ENCODE measurements around the gene FBXO41.

Gene FBXO41

DNA sequence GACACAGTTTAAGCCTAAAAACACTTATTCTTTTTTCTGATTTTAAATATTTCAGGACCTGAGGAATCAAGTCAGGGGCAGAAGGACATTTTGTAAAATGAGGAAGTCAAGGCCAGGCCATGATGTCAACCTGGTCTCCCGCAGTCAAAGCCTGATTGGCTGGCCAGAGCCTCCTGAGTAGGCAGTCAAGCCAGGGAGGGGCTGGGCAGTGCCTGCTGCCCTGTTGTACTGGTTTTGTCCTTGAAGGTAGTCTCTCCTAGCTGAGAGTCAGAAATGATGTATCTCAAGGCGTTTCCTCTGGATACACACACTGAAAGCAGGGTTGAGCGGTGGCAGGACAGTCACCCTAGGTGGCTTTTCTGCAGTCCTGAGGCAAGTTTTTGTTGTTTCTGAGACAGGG, 30.4 kb downstream of the FBXO41 start:
- TF ChIP-seq, protein P1, sequence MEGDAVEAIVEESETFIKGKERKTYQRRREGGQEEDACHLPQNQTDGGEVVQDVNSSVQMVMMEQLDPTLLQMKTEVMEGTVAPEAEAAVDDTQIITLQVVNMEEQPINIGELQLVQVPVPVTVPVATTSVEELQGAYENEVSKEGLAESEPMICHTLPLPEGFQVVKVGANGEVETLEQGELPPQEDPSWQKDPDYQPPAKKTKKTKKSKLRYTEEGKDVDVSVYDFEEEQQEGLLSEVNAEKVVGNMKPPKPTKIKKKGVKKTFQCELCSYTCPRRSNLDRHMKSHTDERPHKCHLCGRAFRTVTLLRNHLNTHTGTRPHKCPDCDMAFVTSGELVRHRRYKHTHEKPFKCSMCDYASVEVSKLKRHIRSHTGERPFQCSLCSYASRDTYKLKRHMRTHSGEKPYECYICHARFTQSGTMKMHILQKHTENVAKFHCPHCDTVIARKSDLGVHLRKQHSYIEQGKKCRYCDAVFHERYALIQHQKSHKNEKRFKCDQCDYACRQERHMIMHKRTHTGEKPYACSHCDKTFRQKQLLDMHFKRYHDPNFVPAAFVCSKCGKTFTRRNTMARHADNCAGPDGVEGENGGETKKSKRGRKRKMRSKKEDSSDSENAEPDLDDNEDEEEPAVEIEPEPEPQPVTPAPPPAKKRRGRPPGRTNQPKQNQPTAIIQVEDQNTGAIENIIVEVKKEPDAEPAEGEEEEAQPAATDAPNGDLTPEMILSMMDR (IDR thresholded peaks at IDR 0.05; ENCODE audit: insufficient read depth, low read depth, low read length, missing control alignments), result no peak
- no peak for DNase-seq (ENCODE audit: low read depth)
- H3K4me3 ChIP-seq (ENCODE audit: low read depth, low read length), result no peak overlapping the region

DNA sequence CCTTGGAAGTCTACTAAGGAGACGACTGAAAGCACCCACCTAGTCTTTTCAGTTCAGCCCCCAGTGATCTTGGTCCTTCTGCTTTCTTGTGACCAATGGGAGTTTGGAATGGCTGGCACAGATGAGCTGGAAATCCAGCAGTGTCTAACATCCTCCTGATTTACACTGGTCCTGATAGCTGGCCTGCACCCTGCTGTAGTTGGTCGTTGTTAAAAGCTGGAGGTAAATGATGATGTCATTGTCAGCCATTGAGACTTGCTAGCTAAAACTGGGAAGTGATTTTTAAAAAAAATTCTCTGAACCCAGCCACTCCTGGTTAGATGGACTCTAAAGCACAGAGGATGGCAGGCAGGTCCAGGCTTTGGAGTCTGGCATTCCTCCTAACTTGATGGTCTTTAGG, 30.9 kb downstream of the FBXO41 start:
- TF ChIP-seq, protein P1 (IDR thresholded peaks at IDR 0.05; ENCODE audit: insufficient read depth, low read depth, low read length, missing control alignments), result no peak
- no peak overlapping the region for H3K4me3 ChIP-seq (ENCODE audit: low read depth, low read length)
- DNase-seq (ENCODE audit: low read depth), result no peak

DNA sequence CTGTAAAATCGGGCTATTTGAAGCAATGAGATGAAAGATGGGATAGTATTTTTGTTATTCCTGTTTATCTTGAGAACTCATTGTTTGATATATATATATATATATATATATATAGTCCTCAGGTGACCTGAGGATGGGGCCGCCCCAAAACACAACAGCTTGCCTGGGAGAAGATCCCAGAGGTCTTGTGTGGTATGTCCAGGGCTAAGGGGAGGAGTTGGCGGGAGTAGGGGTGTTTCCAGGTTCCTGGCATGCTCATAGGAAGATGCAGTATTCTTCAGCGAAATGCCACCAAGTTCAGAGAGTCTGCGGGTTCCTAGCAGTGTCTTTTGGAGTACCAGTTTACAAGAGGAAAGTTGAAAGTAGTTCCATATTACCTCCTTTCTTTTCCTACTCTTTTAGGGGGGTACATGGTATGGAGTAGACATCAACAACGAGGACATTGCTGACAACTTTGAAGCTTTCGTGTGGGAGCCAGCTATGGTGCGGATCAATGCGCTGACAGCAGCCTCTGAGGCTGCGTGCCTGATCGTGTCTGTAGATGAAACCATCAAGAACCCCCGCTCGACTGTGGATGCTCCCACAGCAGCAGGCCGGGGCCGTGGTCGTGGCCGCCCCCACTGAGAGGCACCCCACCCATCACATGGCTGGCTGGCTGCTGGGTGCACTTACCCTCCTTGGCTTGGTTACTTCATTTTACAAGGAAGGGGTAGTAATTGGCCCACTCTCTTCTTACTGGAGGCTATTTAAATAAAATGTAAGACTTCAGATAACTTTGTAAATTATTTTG, 31.8 kb downstream of the FBXO41 start:
- no peak overlapping the region for H3K4me3 ChIP-seq (ENCODE audit: low read depth, low read length)
- TF ChIP-seq, protein P1 (IDR thresholded peaks at IDR 0.05; ENCODE audit: insufficient read depth, low read depth, low read length, missing control alignments), result no peak
- no peak for DNase-seq (ENCODE audit: low read depth)

DNA sequence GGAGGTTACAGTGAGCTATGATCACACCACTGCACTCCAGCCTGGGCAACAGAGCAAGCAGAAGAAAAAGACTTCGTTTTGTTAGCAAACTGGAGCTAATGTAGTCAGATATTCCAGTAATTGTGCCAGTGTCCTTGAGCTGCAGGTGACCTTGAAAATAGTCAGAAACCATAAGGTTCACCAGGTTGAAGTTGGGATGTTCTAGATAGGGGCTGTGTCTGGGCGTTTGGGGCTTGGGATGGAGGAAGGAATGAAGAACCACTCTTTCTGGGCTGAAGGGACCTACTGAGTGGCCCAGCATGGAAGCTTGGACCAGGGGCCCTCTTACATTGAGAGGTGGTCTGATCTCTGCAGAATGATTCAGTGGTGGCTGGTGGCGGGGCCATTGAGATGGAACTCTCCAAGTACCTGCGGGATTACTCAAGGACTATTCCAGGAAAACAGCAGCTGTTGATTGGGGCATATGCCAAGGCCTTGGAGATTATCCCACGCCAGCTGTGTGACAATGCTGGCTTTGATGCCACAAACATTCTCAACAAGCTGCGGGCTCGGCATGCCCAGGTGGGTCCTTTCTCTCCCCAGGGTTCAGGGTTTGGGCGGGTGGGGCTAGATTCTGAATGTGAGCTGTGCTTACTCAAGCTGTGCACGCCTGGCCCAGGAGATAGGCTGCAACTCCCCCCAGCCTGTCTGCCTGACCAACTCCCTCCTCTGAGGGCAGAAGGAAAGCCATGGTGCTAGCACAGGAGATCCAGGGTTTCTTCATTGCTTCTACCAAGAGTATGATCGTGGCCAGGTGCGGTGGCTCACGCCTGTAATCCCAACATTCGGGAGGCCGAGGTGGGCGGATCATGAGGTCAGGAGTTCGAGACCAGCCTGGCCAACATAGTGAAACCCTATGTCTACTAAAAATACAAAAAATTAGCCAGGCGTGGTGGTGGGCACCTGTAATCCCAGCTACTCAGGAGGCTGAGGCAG, 33.1 kb downstream of the FBXO41 start:
- no peak for DNase-seq (ENCODE audit: low read depth)
- TF ChIP-seq, protein P1 (IDR thresholded peaks at IDR 0.05; ENCODE audit: insufficient read depth, low read depth, low read length, missing control alignments), result no peak
- no peak overlapping the region for H3K4me3 ChIP-seq (ENCODE audit: low read depth, low read length)

DNA sequence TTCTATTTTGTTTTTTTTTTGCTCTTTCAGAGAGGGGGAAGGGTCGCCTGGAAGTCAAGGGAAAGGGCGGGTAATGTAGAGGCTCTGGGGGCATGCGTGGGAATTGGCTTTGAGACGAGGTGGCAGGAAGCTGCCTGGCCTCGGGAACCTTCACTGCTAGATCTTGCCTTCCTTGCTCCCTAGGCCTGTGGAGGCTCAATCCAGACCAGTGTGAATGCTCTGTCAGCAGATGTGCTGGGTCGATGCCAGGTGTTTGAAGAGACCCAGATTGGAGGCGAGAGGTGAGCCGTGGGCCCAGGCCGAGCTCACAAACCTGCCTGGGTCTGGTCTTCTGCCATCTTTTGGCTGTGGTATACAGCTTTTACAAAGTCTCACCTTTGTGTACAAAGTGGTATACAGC, 34.6 kb downstream of the FBXO41 start:
- no peak for DNase-seq (ENCODE audit: low read depth)
- no peak overlapping the region for H3K4me3 ChIP-seq (ENCODE audit: low read depth, low read length)
- TF ChIP-seq, protein P1 (IDR thresholded peaks at IDR 0.05; ENCODE audit: insufficient read depth, low read depth, low read length, missing control alignments), result no peak

DNA sequence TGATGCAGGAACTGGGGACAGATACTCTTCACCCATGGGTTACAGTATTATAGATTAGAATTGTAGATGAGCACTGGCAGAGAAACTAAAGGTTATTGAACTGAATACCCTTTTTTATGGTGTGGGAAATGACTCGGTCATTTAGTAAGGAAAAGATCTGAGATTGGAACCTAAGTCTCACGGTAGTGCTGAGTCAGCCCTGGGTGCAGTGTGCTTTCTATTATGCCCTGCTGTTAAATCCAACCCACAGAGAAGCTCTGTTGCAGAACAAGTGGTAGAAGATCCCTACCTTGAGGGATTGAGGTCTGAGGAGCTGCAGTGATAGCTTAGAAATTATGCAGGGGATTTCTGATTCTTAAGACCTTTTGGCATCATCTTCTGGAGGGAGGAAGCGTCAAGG, 37.4 kb downstream of the FBXO41 start:
- TF ChIP-seq, protein P1 (IDR thresholded peaks at IDR 0.05; ENCODE audit: insufficient read depth, low read depth, low read length, missing control alignments), result no peak
- no peak overlapping the region for H3K4me3 ChIP-seq (ENCODE audit: low read depth, low read length)
- no peak for DNase-seq (ENCODE audit: low read depth)

Data from GM12865 (cell line).